Measurements from ENCODE around the gene STEEP1. TPM values are rescaled to one million over a fixed set of nuclear protein-coding genes. Genes with fewer than 3 reads are reported as not detected.
A peak's percentile ranks its signal among the peaks of the same experiment; 100 is the strongest.

The STEEP1 gene
- 25.0 and 25.9 TPM in 2 replicates for total RNA-seq

- peak within 1 kb of the TSS; percentile 93 for H3K4me3 Mint-ChIP-seq
- no peaks in the 10 kb centered on the region for H3K9me3 Mint-ChIP-seq
- peak within 1 kb of the TSS; percentile 92 for H3K27ac Mint-ChIP-seq
- H3K4me1 Mint-ChIP-seq (ENCODE audit: low read depth) = peaks cover 15% of the 10 kb centered on the region
- H3K27me3 Mint-ChIP-seq (ENCODE audit: insufficient read depth) = peaks cover 2% of the 10 kb centered on the region
- peak; percentile 80 for DNase-seq (ENCODE audit: low spot score)
- H3K36me3 Mint-ChIP-seq (ENCODE audit: low read depth) = no peaks in the 10 kb centered on the region
- intact Hi-C loops (cut with micrococcal nuclease) = loop anchor here (1.0 to 2.0 kb wide), 4 partner anchors 9 to 306 kb away; partner anchors contain the start of genes NDUFA1, NKRF, RNF113A and SLC25A5
Measured at GRCh38 chrX:119565107-119565663, at the start of gene STEEP1. STEEP1 (minus strand) TSS chrX:119565409; CDS start chrX:119565355, 54 bp downstream.

GRCh38 chrX:119614776-119615175 lies 49.6 kb upstream of the STEEP1 start:
- Mint-ChIP-seq H3K9me3 (no peaks in the 10 kb centered on the region), H3K36me3 (ENCODE audit: low read depth) (peaks cover 8% of the 10 kb centered on the region), H3K4me1 (ENCODE audit: low read depth) (peaks cover 5% of the 10 kb centered on the region), H3K27ac (no peak overlapping the region), H3K4me3 (no peak overlapping the region), H3K27me3 (ENCODE audit: insufficient read depth) (no peaks in the 10 kb centered on the region)
- intact Hi-C loops (cut with micrococcal nuclease) = no loop called here
- no peak for DNase-seq (ENCODE audit: low spot score)

- peaks cover 3% of the 10 kb centered on the region for H3K36me3 Mint-ChIP-seq (ENCODE audit: low read depth)
- H3K4me3 Mint-ChIP-seq = peak overlapping the region; percentile 96
- no peaks in the 10 kb centered on the region for H3K9me3 Mint-ChIP-seq
Measured at GRCh38 chrX:119607018-119607389, 41.8 kb upstream of the STEEP1 start.

GRCh38 chrX:119606280-119607017 lies 41.2 kb upstream of the STEEP1 start, which contains the start of gene NKRF:
NKRF (minus strand) TSS chrX:119606424.
- H3K36me3 Mint-ChIP-seq (ENCODE audit: low read depth) = peaks cover 4% of the 10 kb centered on the region
- DNase-seq (ENCODE audit: low spot score) = peak; percentile 86
- peak within 1 kb of the TSS; percentile 96 for H3K4me3 Mint-ChIP-seq
- peak within 1 kb of the TSS; percentile 97 for H3K27ac Mint-ChIP-seq
- peaks cover 30% of the 10 kb centered on the region for H3K4me1 Mint-ChIP-seq (ENCODE audit: low read depth)
- no peaks in the 10 kb centered on the region for H3K9me3 Mint-ChIP-seq
- intact Hi-C loops (cut with micrococcal nuclease) = loop anchor here (1.0 to 2.0 kb wide), 9 partner anchors 32 to 337 kb away; partner anchors contain the start of genes NDUFA1, NKAP, RNF113A and RPL39
- no peaks in the 10 kb centered on the region for H3K27me3 Mint-ChIP-seq (ENCODE audit: insufficient read depth)

More at GRCh38 chrX:119607018-119607389, 41.8 kb upstream of the STEEP1 start:
- peaks cover 30% of the 10 kb centered on the region for H3K4me1 Mint-ChIP-seq (ENCODE audit: low read depth)
- intact Hi-C loops (cut with micrococcal nuclease) = loop anchor here (2.0 kb wide), 2 partner anchors 42 to 184 kb away; partner anchors contain the start of genes RPL39 and STEEP1
- DNase-seq (ENCODE audit: low spot score) = no peak
- H3K27ac Mint-ChIP-seq = peak overlapping the region; percentile 97
- no peaks in the 10 kb centered on the region for H3K27me3 Mint-ChIP-seq (ENCODE audit: insufficient read depth)

GRCh38 chrX:119605464-119606279 lies 40.5 kb upstream of the STEEP1 start:
- peak overlapping the region; percentile 96 for H3K4me3 Mint-ChIP-seq
- peaks cover 4% of the 10 kb centered on the region for H3K36me3 Mint-ChIP-seq (ENCODE audit: low read depth)
- no peaks in the 10 kb centered on the region for H3K27me3 Mint-ChIP-seq (ENCODE audit: insufficient read depth)

GRCh38 chrX:119604766-119605463 lies 39.7 kb upstream of the STEEP1 start:
- Mint-ChIP-seq H3K36me3 (ENCODE audit: low read depth) (peaks cover 4% of the 10 kb centered on the region), H3K27me3 (ENCODE audit: insufficient read depth) (no peaks in the 10 kb centered on the region), H3K9me3 (no peaks in the 10 kb centered on the region), H3K4me3 (peak overlapping the region; percentile 94), H3K4me1 (ENCODE audit: low read depth) (peaks cover 25% of the 10 kb centered on the region), H3K27ac (peak overlapping the region; percentile 90)
- intact Hi-C loops (cut with micrococcal nuclease) = no loop called here
- DNase-seq (ENCODE audit: low spot score) = no peak

More at GRCh38 chrX:119605464-119606279, 40.5 kb upstream of the STEEP1 start:
- intact Hi-C loops (cut with micrococcal nuclease) = loop anchor here (1.0 to 2.0 kb wide), 9 partner anchors 31 to 338 kb away; partner anchors contain the start of genes NDUFA1, NKAP, RNF113A and RPL39
- peaks cover 30% of the 10 kb centered on the region for H3K4me1 Mint-ChIP-seq (ENCODE audit: low read depth)
- H3K9me3 Mint-ChIP-seq = no peaks in the 10 kb centered on the region
- peak; percentile 19 for DNase-seq (ENCODE audit: low spot score)
- H3K27ac Mint-ChIP-seq = peak overlapping the region; percentile 97

- peaks cover 9% of the 10 kb centered on the region for H3K36me3 Mint-ChIP-seq (ENCODE audit: low read depth)
- no peaks in the 10 kb centered on the region for H3K27me3 Mint-ChIP-seq (ENCODE audit: insufficient read depth)
- intact Hi-C loops (cut with micrococcal nuclease) = no loop called here
- H3K4me1 Mint-ChIP-seq (ENCODE audit: low read depth) = peaks cover 30% of the 10 kb centered on the region
- no peak overlapping the region for H3K4me3 Mint-ChIP-seq
- no peak for DNase-seq (ENCODE audit: low spot score)
- H3K27ac Mint-ChIP-seq = no peak overlapping the region
- H3K9me3 Mint-ChIP-seq = no peaks in the 10 kb centered on the region
Measured at GRCh38 chrX:119602701-119603255, 37.6 kb upstream of the STEEP1 start.

GRCh38 chrX:119589810-119590209 lies 24.6 kb upstream of the STEEP1 start:
- Mint-ChIP-seq H3K27ac (no peak overlapping the region), H3K4me1 (ENCODE audit: low read depth) (no peaks in the 10 kb centered on the region), H3K4me3 (no peak overlapping the region), H3K9me3 (no peaks in the 10 kb centered on the region), H3K36me3 (ENCODE audit: low read depth) (peaks cover 21% of the 10 kb centered on the region), H3K27me3 (ENCODE audit: insufficient read depth) (no peaks in the 10 kb centered on the region)
- intact Hi-C loops (cut with micrococcal nuclease) = no loop called here
- DNase-seq (ENCODE audit: low spot score) = no peak

GRCh38 chrX:119583431-119584059 lies 18.3 kb upstream of the STEEP1 start:
- intact Hi-C loops (cut with micrococcal nuclease) = no loop called here
- H3K4me1 Mint-ChIP-seq (ENCODE audit: low read depth) = peaks cover 10% of the 10 kb centered on the region
- peaks cover 10% of the 10 kb centered on the region for H3K36me3 Mint-ChIP-seq (ENCODE audit: low read depth)
- H3K27ac Mint-ChIP-seq = no peak overlapping the region
- H3K9me3 Mint-ChIP-seq = no peaks in the 10 kb centered on the region
- no peak for DNase-seq (ENCODE audit: low spot score)
- no peak overlapping the region for H3K4me3 Mint-ChIP-seq
- H3K27me3 Mint-ChIP-seq (ENCODE audit: insufficient read depth) = no peaks in the 10 kb centered on the region

GRCh38 chrX:119579414-119579813 lies 14.2 kb upstream of the STEEP1 start:
- intact Hi-C loops (cut with micrococcal nuclease) = no loop called here
- Mint-ChIP-seq H3K36me3 (ENCODE audit: low read depth) (peaks cover 11% of the 10 kb centered on the region), H3K27ac (no peak overlapping the region), H3K4me3 (no peak overlapping the region), H3K9me3 (no peaks in the 10 kb centered on the region), H3K4me1 (ENCODE audit: low read depth) (peaks cover 15% of the 10 kb centered on the region), H3K27me3 (ENCODE audit: insufficient read depth) (no peaks in the 10 kb centered on the region)
- no peak for DNase-seq (ENCODE audit: low spot score)

- Mint-ChIP-seq H3K27ac (peak within 1 kb of the TSS; percentile 77), H3K4me3 (peak within 1 kb of the TSS; percentile 86), H3K9me3 (no peaks in the 10 kb centered on the region), H3K4me1 (ENCODE audit: low read depth) (peaks cover 19% of the 10 kb centered on the region), H3K36me3 (ENCODE audit: low read depth) (peaks cover 3% of the 10 kb centered on the region), H3K27me3 (ENCODE audit: insufficient read depth) (no peaks in the 10 kb centered on the region)
- intact Hi-C loops (cut with micrococcal nuclease) = loop anchor here (1.0 to 5.0 kb wide), 7 partner anchors 9 to 368 kb away; partner anchors contain the start of genes NKAP, NKRF, SEPTIN6 and STEEP1
- peak; percentile 81 for DNase-seq (ENCODE audit: low spot score)
Measured at GRCh38 chrX:119574394-119575266, 9.4 kb upstream of the STEEP1 start, which contains the start of gene UBE2A. UBE2A (plus strand) TSS chrX:119574563; CDS start chrX:119574712, 149 bp downstream.
